Measurements from ENCODE around the gene DPP3.

DPP3 gene

GRCh38 chr11:66495401-66495854 is 15.2 kb downstream of the DPP3 start:
- in situ Hi-C loops (cut with HindIII; ENCODE audit: low sequenced_read_pairs) = no loop called here
- DNase-seq (ENCODE audit: low read depth) = no peak
- no peak overlapping the region for H3K4me3 ChIP-seq (ENCODE audit: low read depth, low read length)
- peak; percentile 6 for TF ChIP-seq CTCF (IDR thresholded peaks at IDR 0.05; ENCODE audit: low read depth, low read length, missing control alignments)

- TF ChIP-seq CTCF (IDR thresholded peaks at IDR 0.05; ENCODE audit: low read depth, low read length, missing control alignments) = no peak
- no peak overlapping the region for H3K4me3 ChIP-seq (ENCODE audit: low read depth, low read length)
- in situ Hi-C loops (cut with HindIII; ENCODE audit: low sequenced_read_pairs) = no loop called here
- no peak for DNase-seq (ENCODE audit: low read depth)
Measured at GRCh38 chr11:66497206-66497605, 17.0 kb downstream of the DPP3 start.

- no peak for TF ChIP-seq CTCF (IDR thresholded peaks at IDR 0.05; ENCODE audit: low read depth, low read length, missing control alignments)
- DNase-seq (ENCODE audit: low read depth) = no peak
- in situ Hi-C loops (cut with HindIII; ENCODE audit: low sequenced_read_pairs) = no loop called here
- no peak overlapping the region for H3K4me3 ChIP-seq (ENCODE audit: low read depth, low read length)
Measured at GRCh38 chr11:66498506-66498905, 18.3 kb downstream of the DPP3 start.

- no peak overlapping the region for H3K4me3 ChIP-seq (ENCODE audit: low read depth, low read length)
- no peak for DNase-seq (ENCODE audit: low read depth)
- TF ChIP-seq CTCF (IDR thresholded peaks at IDR 0.05; ENCODE audit: low read depth, low read length, missing control alignments) = no peak
- in situ Hi-C loops (cut with HindIII; ENCODE audit: low sequenced_read_pairs) = no loop called here
Measured at GRCh38 chr11:66505276-66505816, 25.1 kb downstream of the DPP3 start.

GRCh38 chr11:66509131-66509561 is 28.9 kb downstream of the DPP3 start:
- TF ChIP-seq CTCF (IDR thresholded peaks at IDR 0.05; ENCODE audit: low read depth, low read length, missing control alignments) = no peak
- H3K4me3 ChIP-seq (ENCODE audit: low read depth, low read length) = no peak overlapping the region
- no peak for DNase-seq (ENCODE audit: low read depth)
- in situ Hi-C loops (cut with HindIII; ENCODE audit: low sequenced_read_pairs) = no loop called here

GRCh38 chr11:66510271-66510989 is 30.2 kb downstream of the DPP3 start, which contains the start of gene BBS1:
BBS1 (plus strand) TSS chr11:66510635; CDS start chr11:66510660, 25 bp downstream.
- H3K4me3 ChIP-seq (ENCODE audit: low read depth, low read length) = peak within 1 kb of the TSS; percentile 83
- in situ Hi-C loops (cut with HindIII; ENCODE audit: low sequenced_read_pairs) = no loop called here
- no peak for TF ChIP-seq CTCF (IDR thresholded peaks at IDR 0.05; ENCODE audit: low read depth, low read length, missing control alignments)
- DNase-seq (ENCODE audit: low read depth) = peak; percentile 45

Data from astrocyte of the cerebellum (primary cell).